Ramos (cell line): ENCODE results near the gene IAPP.
"Not testable (repeated sequence)": the region's sequence is repeated elsewhere in the genome, so short reads cannot be mapped to it uniquely, and the experiment has no call there.

Experiments
- in situ Hi-C: fragments of 300-500 bp; cut with MboI; formaldehyde crosslinking; loops from one replicate; pipeline ENCODE4 v1.14.3; 2022; ENCODE audit warnings: low sequenced_read_pairs; ENCODE audit not compliant: unreplicated experiment

Gene IAPP

GRCh38 chr12:21372602-21373001 is at the start of gene IAPP:
Gene IAPP, plus strand, starts transcription at chr12:21372902. Its CDS starts 450 bp downstream, at chr12:21373352.
- in situ Hi-C loops, result no loop called here

- in situ Hi-C loops, result no loop called here
Measured at GRCh38 chr12:21323736-21324135, 49.0 kb upstream of the IAPP start.

- in situ Hi-C loops, result no loop called here
Measured at GRCh38 chr12:21324551-21324950, 48.2 kb upstream of the IAPP start.

- in situ Hi-C loops, result no loop called here
Measured at GRCh38 chr12:21328578-21328977, 44.1 kb upstream of the IAPP start.

GRCh38 chr12:21330682-21331253 is 41.9 kb upstream of the IAPP start:
- in situ Hi-C loops, result no loop called here

- in situ Hi-C loops, result no loop called here
Measured at GRCh38 chr12:21334771-21335325, 37.9 kb upstream of the IAPP start, which contains the start of gene SLCO1A2. Gene SLCO1A2, minus strand, starts transcription at chr12:21334917. Its CDS starts 270 bp downstream, at chr12:21334647.

- in situ Hi-C loops, result no loop called here
Measured at GRCh38 chr12:21336656-21337055, 36.0 kb upstream of the IAPP start.

GRCh38 chr12:21337453-21337852 is 35.2 kb upstream of the IAPP start:
- in situ Hi-C loops, result no loop called here

- in situ Hi-C loops, result no loop called here
Measured at GRCh38 chr12:21337959-21338744, 34.5 kb upstream of the IAPP start.

GRCh38 chr12:21339921-21340320 is 32.8 kb upstream of the IAPP start:
- in situ Hi-C loops, result no loop called here

- in situ Hi-C loops, result no loop called here
Measured at GRCh38 chr12:21340403-21340802, 32.3 kb upstream of the IAPP start.

GRCh38 chr12:21341769-21342168 is 30.9 kb upstream of the IAPP start:
- in situ Hi-C loops, result no loop called here

GRCh38 chr12:21343636-21344035 is 29.1 kb upstream of the IAPP start:
- in situ Hi-C loops, result no loop called here

- in situ Hi-C loops, result no loop called here
Measured at GRCh38 chr12:21346542-21347205, 26.0 kb upstream of the IAPP start.

- in situ Hi-C loops, result no loop called here
Measured at GRCh38 chr12:21350975-21351374, 21.7 kb upstream of the IAPP start.

GRCh38 chr12:21353487-21353886 is 19.2 kb upstream of the IAPP start:
- in situ Hi-C loops, result no loop called here

- in situ Hi-C loops, result no loop called here
Measured at GRCh38 chr12:21353948-21354347, 18.8 kb upstream of the IAPP start.

- in situ Hi-C loops, result no loop called here
Measured at GRCh38 chr12:21354641-21355040, 18.1 kb upstream of the IAPP start.

- in situ Hi-C loops, result not testable (repeated sequence)
Measured at GRCh38 chr12:21360632-21361031, 12.1 kb upstream of the IAPP start.

- in situ Hi-C loops, result no loop called here
Measured at GRCh38 chr12:21369141-21369980, 3.3 kb upstream of the IAPP start.
